SK-N-SH treated with all-trans-retinoic acid at 6 μM for 48 hours (cell line): Measurements from ENCODE around the gene TST.

Source experiments
- ARNTL ChIP-seq: fragments of 450-650 bp; formaldehyde crosslinking; IDR thresholded peaks from 2 replicates; pipeline ENCODE4 v1.5.0; 2020; ENCODE audit warnings: low read depth, mild to moderate bottlenecking, moderate library complexity, borderline replicate concordance
- BACH2 ChIP-seq: fragments of 250-450 bp; sonication (Bioruptor Pico); IDR thresholded peaks from 2 replicates; pipeline ENCODE4 v1.9.0; 2021; ENCODE audit warnings: mild to moderate bottlenecking, borderline replicate concordance
- CREB5 ChIP-seq: fragments of 250-450 bp; sonication (Bioruptor Pico); IDR thresholded peaks from 2 replicates; pipeline ENCODE4 v1.5.1; 2020; ENCODE audit warnings: low read depth, mild to moderate bottlenecking, moderate library complexity
- PATZ1 ChIP-seq: fragments of 250-450 bp; sonication (Bioruptor Pico); IDR thresholded peaks from 2 replicates; pipeline ENCODE4 v1.8.0; 2020; ENCODE audit warnings: mild to moderate bottlenecking, moderate library complexity, borderline replicate concordance
- SNAI2 ChIP-seq: fragments of 250-450 bp; sonication (Bioruptor Pico); IDR thresholded peaks from 2 replicates; pipeline ENCODE4 v1.5.0; 2020; ENCODE audit warnings: mild to moderate bottlenecking, moderate library complexity
- TOX ChIP-seq: fragments of 250-450 bp; sonication (Bioruptor Pico); IDR thresholded peaks from 2 replicates; pipeline ENCODE4 v1.8.0; 2021; ENCODE audit warnings: mild to moderate bottlenecking, moderate library complexity, borderline replicate concordance
- ZC3H10 ChIP-seq: fragments of 250-450 bp; sonication (Bioruptor Pico); IDR thresholded peaks from 2 replicates; pipeline ENCODE4 v1.5.1; 2021; ENCODE audit warnings: mild to moderate bottlenecking, moderate library complexity
- ZFP30 ChIP-seq: fragments of 450-650 bp; formaldehyde crosslinking; IDR thresholded peaks from 2 replicates; pipeline ENCODE4 v1.5.0; 2022; ENCODE audit warnings: mild to moderate bottlenecking, moderate library complexity
- ZNF565 ChIP-seq: fragments of 450-650 bp; formaldehyde crosslinking; conservative IDR thresholded peaks from 2 replicates; pipeline ENCODE4 v1.5.0; 2020; ENCODE audit warnings: low read depth, mild to moderate bottlenecking, moderate library complexity
- ZNF70 ChIP-seq: fragments of 450-650 bp; formaldehyde crosslinking; IDR thresholded peaks from 2 replicates; pipeline ENCODE4 v1.5.0; 2020; ENCODE audit warnings: mild to moderate bottlenecking, moderate library complexity
- ZNF8 ChIP-seq: fragments of 450-650 bp; formaldehyde crosslinking; IDR thresholded peaks from 2 replicates; pipeline ENCODE4 v1.5.0; 2020; ENCODE audit warnings: mild to moderate bottlenecking, moderate library complexity

- no peak for TF ChIP-seq ZNF8
- no peak for TF ChIP-seq CREB5
- no peak for TF ChIP-seq ZNF565 (CRISPR knock-in tag)
- no peak for TF ChIP-seq TOX
- TF ChIP-seq PATZ1: no peak
- no peak for TF ChIP-seq ZNF70 (CRISPR knock-in tag)
- TF ChIP-seq ZFP30 (CRISPR knock-in tag): no peak
- TF ChIP-seq ZC3H10 (CRISPR knock-in tag): no peak
- TF ChIP-seq BACH2 (CRISPR knock-in tag): no peak
- TF ChIP-seq ARNTL (CRISPR knock-in tag): no peak
- no peak for TF ChIP-seq SNAI2
Observed at GRCh38 chr22:37032535-37033460, 13.6 kb upstream of the TST start.
